GM19238 (cell line): ENCODE measurements around the gene PLXNA4.

Experiments used
- DNase-seq: peaks from one replicate; pipeline ENCODE4 v3.0.0; 2011; ENCODE audit warnings: low spot score; ENCODE audit not compliant: insufficient read length

Gene PLXNA4

DNA sequence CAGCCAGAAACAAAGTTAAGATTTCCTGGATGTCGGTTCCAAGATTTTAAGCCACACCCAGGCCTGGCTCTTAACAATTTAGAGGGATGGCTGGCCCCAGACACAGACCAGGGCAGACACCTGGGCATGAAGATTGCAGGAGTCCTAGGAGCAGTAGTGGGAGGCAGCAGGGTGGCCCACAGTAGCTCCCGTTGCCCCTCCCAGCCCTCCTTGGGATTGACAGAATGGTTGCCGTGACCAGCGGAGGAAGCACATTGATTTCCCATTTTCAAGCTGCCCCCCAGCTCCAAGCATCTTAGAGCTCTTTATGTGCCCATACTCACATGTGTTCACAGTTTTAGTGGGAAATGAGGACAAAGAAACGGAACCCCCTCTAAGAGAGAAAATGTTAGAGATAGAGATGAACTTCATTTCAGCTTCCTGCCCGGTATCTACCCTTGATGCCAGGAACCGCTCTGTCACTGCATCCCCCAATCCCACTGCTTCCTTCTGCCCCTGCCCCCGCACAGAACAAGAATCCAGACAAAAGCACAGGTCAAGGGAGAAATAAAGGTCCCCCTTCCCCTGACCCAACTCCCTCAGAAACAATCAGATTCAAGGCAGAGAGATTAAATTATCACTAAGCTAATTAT lies 101.1 kb downstream of the PLXNA4 start:
- DNase-seq, result no peak

GRCh38 chr7:132472463-132473120 lies 103.7 kb downstream of the PLXNA4 start:
- no peak for DNase-seq

GRCh38 chr7:132471515-132471914 lies 104.8 kb downstream of the PLXNA4 start:
- DNase-seq, result no peak

GRCh38 chr7:132469681-132470080 lies 106.6 kb downstream of the PLXNA4 start:
- DNase-seq, result no peak

- no peak for DNase-seq
These were observed 107.0 kb downstream of the PLXNA4 start for GRCh38 chr7:132469264-132469663.

- DNase-seq, result no peak
These were observed 109.9 kb downstream of the PLXNA4 start for GRCh38 chr7:132466367-132466766.

- no peak for DNase-seq
These were observed 110.8 kb downstream of the PLXNA4 start for GRCh38 chr7:132465516-132465915.

GRCh38 chr7:132464740-132465139 lies 111.5 kb downstream of the PLXNA4 start:
- DNase-seq, result no peak

DNA sequence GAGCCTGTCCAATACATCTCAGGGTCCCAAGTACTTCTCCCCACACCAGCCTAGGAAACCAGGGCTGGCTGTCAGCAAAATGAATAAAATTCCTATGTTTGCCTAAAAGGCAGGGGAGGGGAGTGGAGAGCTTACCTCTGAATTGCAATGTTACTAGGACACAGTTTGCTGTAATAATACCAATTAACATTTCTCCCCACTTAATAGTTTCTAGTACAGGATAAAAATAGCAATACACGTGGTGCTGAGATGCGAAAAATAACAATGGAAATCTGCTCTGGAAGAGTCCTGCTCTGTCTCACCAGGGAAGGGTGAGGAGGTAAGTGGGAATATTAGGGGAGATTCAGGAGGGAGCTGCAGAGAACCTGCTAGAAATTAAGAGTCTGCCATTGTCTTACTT lies 112.3 kb downstream of the PLXNA4 start:
- no peak for DNase-seq

DNA sequence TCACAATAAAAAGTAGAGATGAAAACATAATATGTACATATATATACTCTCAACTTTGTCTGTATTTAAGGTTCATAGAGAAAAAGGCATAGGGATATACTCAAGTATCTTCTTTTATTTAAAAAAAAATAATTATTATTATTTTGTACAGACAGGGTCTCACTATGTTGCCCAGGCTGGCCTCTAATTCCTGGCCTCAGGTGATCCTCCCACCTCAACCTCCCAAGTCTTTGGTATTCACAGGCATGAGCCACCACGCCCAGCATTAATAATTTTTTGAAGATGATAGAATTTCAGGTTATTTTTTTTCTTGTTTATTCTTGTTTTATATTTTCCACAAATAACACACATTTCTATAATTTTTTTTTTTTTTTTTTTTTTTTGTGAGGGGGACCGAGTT lies 113.8 kb downstream of the PLXNA4 start:
- no peak for DNase-seq

DNA sequence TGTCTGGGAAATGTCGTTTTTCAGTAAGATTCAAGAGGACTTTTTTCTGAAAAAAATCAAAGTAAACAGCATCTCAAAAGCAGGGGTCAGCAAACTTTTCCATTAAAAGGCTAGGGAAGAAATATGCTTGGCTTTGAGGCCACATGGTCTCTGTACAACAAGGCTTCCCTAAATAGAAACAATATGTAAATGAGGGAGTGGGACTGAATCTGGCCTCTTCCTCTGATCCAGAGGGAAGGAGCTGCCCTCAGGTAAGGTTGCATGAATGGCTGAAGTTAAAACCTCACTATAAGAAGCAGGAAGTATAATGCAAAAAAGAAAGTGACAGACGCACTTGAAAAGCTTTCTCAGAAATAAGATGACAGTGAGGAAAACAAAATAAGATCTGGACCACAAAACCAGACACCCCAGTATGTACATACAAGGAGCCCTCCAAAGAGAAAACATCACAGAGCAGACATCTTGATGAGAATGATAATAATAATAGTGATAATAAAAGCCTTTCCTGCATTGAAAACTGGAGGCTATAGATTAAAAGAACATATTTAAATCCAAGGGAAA lies 115.2 kb downstream of the PLXNA4 start:
- DNase-seq, result no peak

- no peak for DNase-seq
These were observed 117.5 kb downstream of the PLXNA4 start for GRCh38 chr7:132458729-132459128.

DNA sequence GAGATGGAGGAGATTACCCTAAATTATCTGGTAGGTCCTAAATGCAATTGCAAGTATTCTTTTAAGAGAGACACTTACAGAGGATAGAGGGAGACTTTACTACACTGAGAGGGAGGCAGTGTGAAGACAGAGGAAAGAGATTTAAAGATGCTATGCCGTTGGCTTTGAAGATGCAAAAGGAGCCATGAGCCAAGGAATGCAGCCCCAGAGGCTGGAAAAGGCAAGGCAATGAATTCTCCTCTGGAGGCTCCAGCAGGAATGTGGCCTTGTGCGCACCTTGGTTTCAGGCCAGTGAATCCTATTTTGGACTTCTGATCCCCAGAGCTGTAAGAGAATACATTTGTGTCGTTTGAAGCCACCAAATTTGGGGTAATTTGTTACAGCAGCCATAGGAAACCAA lies 118.6 kb downstream of the PLXNA4 start:
- DNase-seq, result no peak

DNA sequence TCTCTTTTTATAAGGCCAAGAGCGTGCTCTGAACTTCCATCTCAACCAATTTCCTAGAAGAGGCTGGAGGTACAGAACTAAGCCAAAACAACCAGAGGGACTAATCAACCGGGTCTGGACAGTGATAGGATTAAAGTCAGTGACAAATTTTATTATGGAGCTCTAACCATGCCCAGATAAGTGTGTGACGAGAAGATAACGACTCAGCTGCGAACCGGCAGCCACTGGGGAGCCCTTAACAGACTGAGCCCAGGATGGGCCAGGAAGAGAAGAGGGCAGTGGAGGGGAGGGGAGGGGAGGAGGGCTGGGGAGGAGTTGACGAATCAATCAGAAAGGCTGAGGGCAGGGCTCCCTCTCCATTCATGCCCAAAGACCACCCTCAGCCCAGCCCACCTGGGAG lies 119.9 kb downstream of the PLXNA4 start:
- DNase-seq, result no peak

DNA sequence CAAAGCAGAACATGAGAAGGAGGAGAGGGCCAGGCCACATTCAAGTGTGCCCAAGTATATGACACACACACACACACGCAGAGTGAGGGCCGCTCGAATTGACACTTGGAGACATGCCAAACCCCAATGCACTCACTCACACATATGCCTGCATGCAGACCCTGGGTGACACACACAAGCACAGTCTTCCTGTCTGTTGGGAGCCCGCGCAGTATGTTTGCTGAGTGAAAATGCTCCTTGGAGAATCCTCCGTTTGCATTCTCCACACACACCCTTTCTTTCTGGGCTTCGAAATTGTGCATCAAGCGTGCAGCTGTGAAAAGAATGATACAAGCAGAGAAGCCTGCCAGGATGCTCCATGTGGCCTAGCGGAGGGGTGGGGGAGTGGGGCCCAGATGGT lies 120.9 kb downstream of the PLXNA4 start:
- no peak for DNase-seq

DNA sequence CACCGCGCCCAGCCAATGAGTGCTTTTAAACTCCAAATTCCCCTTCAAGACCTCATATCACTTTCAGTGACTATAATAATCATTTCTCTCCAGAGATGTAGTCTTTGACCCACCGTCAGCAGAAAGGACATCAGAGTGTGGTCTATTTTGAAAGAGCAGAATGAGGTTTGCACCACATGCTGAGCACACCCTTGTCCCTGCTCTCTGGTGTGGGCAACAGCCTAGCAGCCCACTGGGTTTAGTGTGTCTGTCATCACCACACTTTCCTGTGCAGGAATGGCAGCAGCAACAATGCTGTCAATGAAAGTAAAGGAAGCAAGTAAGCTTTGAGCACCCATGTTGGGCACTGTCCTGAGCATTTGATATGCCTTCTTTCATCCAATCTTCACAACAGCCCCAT lies 122.4 kb downstream of the PLXNA4 start:
- no peak for DNase-seq

DNA sequence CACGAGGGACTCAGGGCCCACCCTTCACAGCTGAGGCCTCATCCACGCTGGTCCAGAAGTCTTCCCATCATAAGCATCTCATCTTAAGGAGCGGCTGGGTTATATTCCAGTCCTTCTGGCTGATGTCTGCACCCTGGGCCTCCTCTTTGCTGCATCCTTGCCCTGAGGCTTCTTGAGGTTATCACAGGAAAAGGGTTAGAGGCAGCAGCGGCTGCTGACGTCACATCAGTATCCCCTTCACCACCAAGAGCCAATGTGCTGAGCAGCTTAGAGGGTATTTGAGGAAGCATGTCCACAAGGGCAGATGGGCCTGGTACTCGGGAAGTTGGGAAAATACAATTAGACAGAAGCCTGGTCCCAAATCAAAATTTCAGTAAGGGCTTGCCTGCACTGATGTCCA lies 125.1 kb downstream of the PLXNA4 start:
- no peak for DNase-seq

- DNase-seq, result no peak
These were observed 125.6 kb downstream of the PLXNA4 start for GRCh38 chr7:132450696-132451095.

GRCh38 chr7:132450188-132450587 lies 126.1 kb downstream of the PLXNA4 start:
- no peak for DNase-seq

DNA sequence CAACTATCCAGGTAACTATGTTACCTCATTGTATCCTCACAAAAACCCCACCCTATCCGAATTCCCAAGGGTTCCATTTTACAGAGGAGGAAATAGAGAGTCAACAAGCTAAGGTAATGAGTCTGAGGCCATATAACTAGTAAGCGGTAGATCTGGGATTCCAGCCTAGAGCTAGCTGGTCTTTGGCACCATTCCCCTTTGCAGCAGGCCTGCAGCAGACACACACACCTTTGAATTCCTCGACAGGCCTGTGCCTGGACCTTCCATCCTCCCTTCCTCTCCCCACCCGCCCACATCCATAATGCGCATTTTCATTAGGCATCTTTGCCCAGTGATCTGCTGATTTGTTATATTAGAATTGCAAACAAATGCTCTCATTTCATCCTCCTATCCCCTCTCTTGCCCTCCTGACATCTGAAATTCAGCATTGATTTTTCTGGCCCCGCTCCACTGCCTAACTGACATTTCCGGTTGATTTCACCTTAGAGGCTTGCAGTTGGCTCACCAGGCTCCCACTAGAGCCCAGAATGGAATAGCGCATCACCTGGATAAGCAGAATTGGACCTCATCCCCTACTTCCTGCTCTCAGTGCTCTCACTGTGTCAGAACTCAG lies 129.5 kb downstream of the PLXNA4 start:
- DNase-seq, result no peak

DNA sequence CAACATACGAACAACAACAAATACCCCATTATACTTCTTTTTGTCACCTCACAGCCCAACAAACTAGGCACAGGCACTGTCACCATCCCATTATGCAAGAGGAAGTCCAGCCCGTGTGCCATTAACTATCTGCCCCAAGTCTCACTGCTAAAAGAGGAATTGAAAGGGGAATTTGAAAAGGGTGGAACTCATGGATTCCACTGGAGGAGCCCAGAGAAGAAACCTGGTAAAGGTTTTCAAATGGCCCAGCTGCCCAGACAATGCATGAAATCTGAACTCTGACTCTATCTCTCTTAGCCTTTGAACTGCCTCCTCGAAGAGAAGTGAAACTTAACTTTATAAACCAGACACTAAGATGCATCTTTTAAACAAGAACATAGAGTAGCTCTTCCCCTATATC lies 130.0 kb downstream of the PLXNA4 start:
- no peak for DNase-seq

DNA sequence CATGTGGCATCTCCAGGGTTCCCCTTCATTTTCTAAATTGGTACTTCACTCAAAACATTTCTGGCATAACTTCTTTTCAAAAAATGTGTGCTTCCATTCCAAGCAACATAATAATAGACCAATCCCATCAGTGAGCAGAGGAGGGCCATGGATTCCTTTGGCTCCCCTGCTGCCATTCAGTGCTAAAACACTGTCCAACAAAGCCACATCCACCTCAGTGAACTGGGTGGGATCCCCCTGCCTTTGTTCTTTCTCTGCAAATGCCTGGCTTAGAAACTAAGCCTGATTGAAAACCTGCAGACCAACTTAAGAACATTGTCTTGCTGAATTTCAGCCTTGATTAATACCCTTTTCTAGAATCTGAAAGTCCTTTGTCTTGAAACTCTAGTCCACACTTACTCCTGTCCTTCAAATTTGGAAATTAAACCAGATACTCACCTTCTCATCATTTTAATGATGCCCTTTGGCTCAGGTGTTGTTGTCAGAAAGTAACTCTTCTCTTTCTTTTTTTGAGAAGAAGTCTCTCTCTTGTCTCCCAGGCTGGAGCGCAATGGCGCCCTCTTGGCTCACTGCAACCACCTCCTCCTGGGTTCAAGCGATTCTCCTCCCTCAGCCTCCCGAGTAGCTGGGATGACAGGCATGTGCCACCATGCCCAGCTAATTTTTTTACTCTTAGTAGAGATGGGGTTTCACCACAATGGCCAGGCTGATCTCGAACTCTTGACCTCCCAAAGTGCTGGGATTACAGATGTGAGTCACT lies 132.3 kb downstream of the PLXNA4 start:
- DNase-seq, result no peak
